OCI-LY7 (cell line): Measurements from ENCODE around the gene TRIO. TPM values are rescaled to one million over a fixed set of nuclear protein-coding genes. Genes with fewer than 3 reads are reported as not detected.

Source experiments
- BruUV-seq: library from RNA; stranded (reverse); fragments of 400-500 nt; replicated peaks from 2 replicates; lab custom pipeline; 2021; lab: Mats Ljungman, UMichigan
- CTCF ChIA-PET: fragments of 300-600 bp; sonication (Branson Sonifier 250); formaldehyde crosslinking; loops from one replicate; lab custom pipeline; 2022; ENCODE audit warnings: antibody characterized with exemption; ENCODE audit not compliant: unreplicated experiment; lab: Charles Lee
- POLR2A ChIA-PET: fragments of 300-600 bp; sonication (Branson Sonifier 250); formaldehyde crosslinking; loops from one replicate; lab custom pipeline; 2022; ENCODE audit warnings: antibody characterized with exemption; lab: Charles Lee
- DNase-seq: peaks from one replicate; pipeline ENCODE4 v3.0.0-alpha.2; 2015; ENCODE audit warnings: low spot score
- H2AFZ ChIP-seq: fragments of 200-600 bp; sonication (generic), shearing (Covaris generic); 2 replicates; pipeline ENCODE4 v1.6.1; 2014; ENCODE audit warnings: mild to moderate bottlenecking, antibody characterized with exemption, low read length, moderate library complexity
- H3K27ac ChIP-seq: fragments of 200-600 bp; sonication (generic); 2 replicates; pipeline ENCODE4 v1.5.1; 2014; ENCODE audit warnings: mixed run types, low read depth, mild to moderate bottlenecking, moderate library complexity, low read length, inconsistent platforms; ENCODE audit not compliant: poor library complexity, severe bottlenecking
- H3K36me3 ChIP-seq: fragments of 200-600 bp; sonication (generic); 2 replicates; pipeline ENCODE4 v1.6.1; 2014; ENCODE audit warnings: mild to moderate bottlenecking, antibody characterized with exemption, low read length, moderate library complexity, mixed read lengths; ENCODE audit not compliant: insufficient read depth
- H3K4me1 ChIP-seq: fragments of 200-600 bp; sonication (generic); 2 replicates; pipeline ENCODE4 v1.5.1; 2014; ENCODE audit warnings: mild to moderate bottlenecking, low read length; ENCODE audit not compliant: insufficient read depth, poor library complexity, severe bottlenecking
- H3K4me2 ChIP-seq: fragments of 200-600 bp; sonication (generic); 2 replicates; pipeline ENCODE4 v1.6.1; 2014; ENCODE audit warnings: mild to moderate bottlenecking, low read length
- H3K4me3 ChIP-seq: fragments of 200-600 bp; sonication (generic); 2 replicates; pipeline ENCODE4 v1.5.1; 2014; ENCODE audit warnings: mild to moderate bottlenecking, low read depth, low read length; ENCODE audit not compliant: poor library complexity, severe bottlenecking
- H3K79me2 ChIP-seq: fragments of 200-600 bp; sonication (generic); 2 replicates; pipeline ENCODE4 v1.6.1; 2016; ENCODE audit warnings: low read depth, mild to moderate bottlenecking, low read length, moderate library complexity, mixed read lengths; ENCODE audit not compliant: insufficient read depth
- H3K9me2 ChIP-seq: fragments of 200-600 bp; sonication (generic); 2 replicates; pipeline ENCODE4 v1.6.1; 2016; ENCODE audit warnings: mild to moderate bottlenecking, low read length, mixed read lengths; ENCODE audit not compliant: insufficient read depth
- H3K9me3 ChIP-seq: fragments of 200-600 bp; sonication (generic); 2 replicates; pipeline ENCODE4 v1.6.1; 2014; ENCODE audit warnings: mild to moderate bottlenecking, mixed run types, low read length, mixed read lengths
- H4K20me1 ChIP-seq: fragments of 200-600 bp; sonication (generic); 2 replicates; pipeline ENCODE4 v1.6.1; 2014; ENCODE audit warnings: mild to moderate bottlenecking, antibody characterized with exemption, low read length, moderate library complexity, mixed read lengths; ENCODE audit not compliant: insufficient read depth
- CTCF ChIP-seq: fragments of 200-600 bp; sonication (generic); conservative IDR thresholded peaks from 2 replicates; pipeline ENCODE4 v1.5.1; 2014; ENCODE audit warnings: mild to moderate bottlenecking, antibody characterized with exemption, low read length, moderate library complexity, mixed read lengths
- EZH2phosphoT487 ChIP-seq: fragments of 200-600 bp; sonication (generic); IDR thresholded peaks from 2 replicates; pipeline ENCODE4 v1.6.1; 2018; ENCODE audit warnings: low read depth, borderline replicate concordance, mild to moderate bottlenecking, mixed run types, antibody characterized with exemption, low read length, moderate library complexity, mixed read lengths
- intact Hi-C: fragments of 100-400 bp; cut with micrococcal nuclease; formaldehyde crosslinking; loops from one replicate; pipeline ENCODE4 v1.10.0; 2022; ENCODE audit not compliant: unreplicated experiment
- total RNA-seq, 2 experiments: library from RNA; depleted of rRNA in 1 of 2; stranded (reverse); fragments of >200 nt in 1 of 2; shearing (Covaris generic) in 1 of 2; gene quantifications; 2 replicates each; pipeline ENCODE4 v1.2.3, GENCODE V29; 2014 to 2022

TRIO gene
- total RNA-seq, 2 experiments from 2014 or later: 35.8 to 55.1 TPM

DNA sequence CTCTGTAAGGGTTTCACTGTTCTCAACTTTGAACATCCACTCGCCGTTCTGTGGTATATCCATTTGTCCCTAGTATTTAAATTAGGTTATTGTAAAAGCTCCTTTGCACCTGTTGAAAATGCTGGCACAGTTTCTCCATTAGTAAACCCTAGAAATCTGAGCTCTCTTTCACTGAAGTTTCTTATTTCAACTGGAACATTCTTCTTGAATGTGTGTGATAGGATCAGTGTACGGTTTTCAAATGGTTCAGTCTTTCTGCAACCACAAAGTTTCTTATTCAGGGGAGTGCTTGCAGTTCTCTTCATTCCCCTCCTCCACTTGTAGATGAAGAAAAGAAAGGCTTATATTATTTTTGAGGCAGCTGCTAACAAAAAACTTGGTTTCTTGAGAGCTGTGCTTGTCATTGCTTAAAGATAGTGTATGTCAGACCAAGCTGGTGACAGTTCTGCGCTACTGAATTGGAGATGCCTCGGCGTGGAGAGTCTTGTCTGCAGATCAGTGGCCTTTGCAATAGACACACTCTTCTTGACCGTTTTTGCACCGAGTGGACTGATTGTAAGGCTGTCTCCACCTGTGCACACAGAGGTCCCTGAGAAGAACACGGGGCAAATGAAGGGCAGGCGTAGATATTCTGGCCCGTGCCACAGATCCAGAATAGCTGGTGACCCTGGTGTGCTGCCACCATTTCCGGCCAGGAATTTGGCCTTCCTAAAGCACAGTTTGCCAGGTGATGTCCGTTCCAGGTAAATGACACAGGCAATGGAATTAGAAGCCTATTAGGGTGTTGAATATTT, 102.2 kb downstream of the TRIO start:
- Histone ChIP-seq H3K4me2 (no peak overlapping the region), H3K9me2 (no peaks in the 10 kb centered on the region), H3K4me3 (no peak overlapping the region), H3K79me2 (no peaks in the 10 kb centered on the region), H3K9me3 (no peaks in the 10 kb centered on the region), H4K20me1 (no peaks in the 10 kb centered on the region), H3K4me1 (peaks cover 14% of the 10 kb centered on the region), H2AFZ (no peak overlapping the region), H3K36me3 (no peaks in the 10 kb centered on the region), H3K27ac (no peak overlapping the region)
- no peak for DNase-seq
- intact Hi-C loops: no loop called here
- ChIA-PET POLR2A (interaction anchor here (1.0 kb wide), 1 partner anchor 15 kb away, joined by 7 read pairs; no protein-coding TSS in a partner anchor), CTCF (no interaction called here)
- TF ChIP-seq CTCF: no peak
- no peak for TF ChIP-seq EZH2phosphoT487
- BruUV-seq: no TSS peak

- Histone ChIP-seq H3K27ac (no peak overlapping the region), H3K9me2 (no peaks in the 10 kb centered on the region), H3K36me3 (no peaks in the 10 kb centered on the region), H3K79me2 (no peaks in the 10 kb centered on the region), H3K4me1 (peaks cover 22% of the 10 kb centered on the region), H2AFZ (no peak overlapping the region), H4K20me1 (no peaks in the 10 kb centered on the region), H3K4me2 (no peak overlapping the region), H3K4me3 (no peak overlapping the region), H3K9me3 (no peaks in the 10 kb centered on the region)
- BruUV-seq: no TSS peak
- ChIA-PET POLR2A (interaction anchor here (0.6 kb wide), 1 partner anchor 14 kb away, joined by 3 read pairs; no protein-coding TSS in a partner anchor), CTCF (no interaction called here)
- DNase-seq: no peak
- intact Hi-C loops: no loop called here
- TF ChIP-seq CTCF (no peak), EZH2phosphoT487 (no peak)
These were observed 103.4 kb downstream of the TRIO start for GRCh38 chr5:14246350-14247053.

GRCh38 chr5:14247054-14247386, 103.9 kb downstream of the TRIO start:
- H4K20me1 ChIP-seq: no peaks in the 10 kb centered on the region
- H3K4me1 ChIP-seq: peaks cover 22% of the 10 kb centered on the region
- no peak overlapping the region for H3K4me3 ChIP-seq
- POLR2A ChIA-PET: no interaction called here
- no peak overlapping the region for H3K27ac ChIP-seq
- intact Hi-C loops: no loop called here
- CTCF ChIA-PET: no interaction called here
- no peaks in the 10 kb centered on the region for H3K9me3 ChIP-seq
- H3K36me3 ChIP-seq: no peaks in the 10 kb centered on the region
- TF ChIP-seq EZH2phosphoT487 (no peak), CTCF (no peak)
- H3K9me2 ChIP-seq: no peaks in the 10 kb centered on the region
- no peaks in the 10 kb centered on the region for H3K79me2 ChIP-seq
- no peak overlapping the region for H2AFZ ChIP-seq
- BruUV-seq: no TSS peak
- no peak overlapping the region for H3K4me2 ChIP-seq
- DNase-seq: no peak
